Measurements from ENCODE around the gene SP1. TPM values are rescaled to one million over a fixed set of nuclear protein-coding genes. Genes with fewer than 3 reads are reported as not detected.

The SP1 gene
- total and polyA plus RNA-seq, 8 donors = 8.4 to 48.4 (median 30.6) TPM

DNA sequence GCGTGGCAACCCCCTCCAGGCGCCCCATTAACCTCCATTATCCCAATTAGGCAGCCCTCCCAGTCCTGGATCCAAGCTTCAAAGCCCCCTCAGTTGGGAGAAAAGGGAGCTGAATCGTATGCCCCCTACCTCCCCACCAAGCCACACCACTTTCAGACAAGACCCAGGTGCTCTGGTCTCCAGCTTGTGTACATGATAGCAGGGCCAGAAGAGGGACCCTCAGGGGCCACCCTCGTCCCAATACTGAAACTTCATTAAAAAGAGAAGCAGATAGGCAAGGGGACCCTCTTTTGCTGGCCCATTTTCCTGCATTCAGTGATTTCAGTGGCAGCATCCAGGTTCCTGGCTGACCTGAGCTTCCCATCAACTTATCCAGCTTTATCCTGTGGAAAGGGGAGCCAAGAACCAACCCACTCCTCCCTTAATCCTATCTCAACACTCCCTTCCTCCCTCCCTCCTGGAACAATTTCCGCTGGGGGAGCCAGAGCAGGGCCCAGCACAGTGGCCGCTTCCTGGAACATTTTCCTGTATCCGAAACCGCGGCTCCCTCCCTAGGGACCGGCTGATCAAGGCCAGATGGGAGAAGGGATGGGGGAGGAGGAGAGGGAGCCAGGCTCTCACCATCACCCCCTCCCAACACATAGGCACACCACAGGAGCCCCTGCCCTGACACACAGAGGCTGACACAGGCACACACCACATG, 34.3 kb upstream of the SP1 start:
- ATAC-seq = peak in 3 of 4 donors; percentile 4 to 17 (median 4)
- TF ChIP-seq, protein P1, sequence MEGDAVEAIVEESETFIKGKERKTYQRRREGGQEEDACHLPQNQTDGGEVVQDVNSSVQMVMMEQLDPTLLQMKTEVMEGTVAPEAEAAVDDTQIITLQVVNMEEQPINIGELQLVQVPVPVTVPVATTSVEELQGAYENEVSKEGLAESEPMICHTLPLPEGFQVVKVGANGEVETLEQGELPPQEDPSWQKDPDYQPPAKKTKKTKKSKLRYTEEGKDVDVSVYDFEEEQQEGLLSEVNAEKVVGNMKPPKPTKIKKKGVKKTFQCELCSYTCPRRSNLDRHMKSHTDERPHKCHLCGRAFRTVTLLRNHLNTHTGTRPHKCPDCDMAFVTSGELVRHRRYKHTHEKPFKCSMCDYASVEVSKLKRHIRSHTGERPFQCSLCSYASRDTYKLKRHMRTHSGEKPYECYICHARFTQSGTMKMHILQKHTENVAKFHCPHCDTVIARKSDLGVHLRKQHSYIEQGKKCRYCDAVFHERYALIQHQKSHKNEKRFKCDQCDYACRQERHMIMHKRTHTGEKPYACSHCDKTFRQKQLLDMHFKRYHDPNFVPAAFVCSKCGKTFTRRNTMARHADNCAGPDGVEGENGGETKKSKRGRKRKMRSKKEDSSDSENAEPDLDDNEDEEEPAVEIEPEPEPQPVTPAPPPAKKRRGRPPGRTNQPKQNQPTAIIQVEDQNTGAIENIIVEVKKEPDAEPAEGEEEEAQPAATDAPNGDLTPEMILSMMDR (IDR thresholded peaks at IDR 0.05) = no peak
- intact Hi-C loops (cut with DNase I) = loop anchor here in 1 of 3 donors (5.0 kb wide), 1 partner anchor 162 kb away; the partner anchor contains the start of gene NPFF
- Histone ChIP-seq H3K9me3 (no peaks in the 10 kb centered on the region), H3K27ac (peak overlapping the region in 2 of 4 donors; percentile 25 to 28), H3K4me1 (no peaks in the 10 kb centered on the region), H3K36me3 (no peaks in the 10 kb centered on the region), H3K4me3 (peak overlapping the region in 1 of 4 donors; percentile 66), H3K27me3 (no peaks in the 10 kb centered on the region)
- DNase-seq = no peak
- no peak for FAIRE-seq
- WGBS, 2 donors = 28 to 37% methylated on average over 10 of the region's 10 CpGs

DNA sequence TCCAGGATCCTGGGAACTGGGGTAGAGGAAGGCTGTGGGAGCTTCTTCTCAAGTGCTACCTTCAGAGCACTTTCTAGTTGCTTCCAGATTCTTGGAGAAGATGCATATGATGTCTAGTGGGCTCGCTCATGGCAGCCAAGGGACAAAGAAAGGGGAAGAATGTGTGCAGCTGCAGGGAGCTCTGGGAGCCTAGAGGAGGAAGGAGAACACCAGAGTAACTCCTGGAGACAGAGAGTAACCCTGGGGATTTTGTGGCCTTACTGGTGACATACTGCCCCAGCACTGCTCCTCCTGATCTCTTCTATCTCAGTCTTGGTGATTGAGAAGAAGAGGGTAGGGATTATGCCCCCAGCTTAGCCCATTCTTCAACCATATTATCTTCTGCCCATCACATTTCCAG, 33.5 kb upstream of the SP1 start:
- TF ChIP-seq, protein P1 (IDR thresholded peaks at IDR 0.05) = no peak
- FAIRE-seq = no peak
- Histone ChIP-seq H3K4me3 (no peak overlapping the region), H3K27me3 (no peaks in the 10 kb centered on the region), H3K9me3 (no peaks in the 10 kb centered on the region), H3K27ac (no peak overlapping the region), H3K4me1 (no peaks in the 10 kb centered on the region), H3K36me3 (no peaks in the 10 kb centered on the region)
- WGBS, 2 donors = 57 to 93% methylated on average over 1 of the region's 1 CpG
- no peak for DNase-seq
- no peak for ATAC-seq
- intact Hi-C loops (cut with DNase I) = loop anchor here in 1 of 3 donors (5.0 kb wide), 1 partner anchor 161 kb away; the partner anchor contains the start of gene NPFF

DNA sequence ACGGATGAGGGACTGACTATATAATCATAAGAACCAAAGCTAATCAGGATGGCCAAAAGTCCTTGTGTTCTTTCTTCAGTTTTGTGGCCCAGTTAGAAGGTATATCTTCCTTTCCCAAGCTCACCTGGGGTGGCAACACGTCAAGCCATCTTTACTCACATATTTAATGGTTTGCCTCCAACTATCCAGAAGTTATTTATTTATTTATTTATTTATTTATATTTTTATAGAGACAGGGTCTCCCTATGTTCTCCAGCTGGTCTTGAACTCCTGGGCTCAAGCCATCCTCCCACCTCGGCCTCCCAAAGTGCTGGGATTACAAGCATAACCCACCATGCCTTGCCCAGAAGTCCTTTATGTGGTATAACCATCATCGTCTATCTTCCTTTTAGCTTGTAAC, 32.1 kb upstream of the SP1 start:
- no peak for FAIRE-seq
- TF ChIP-seq, protein P1 (IDR thresholded peaks at IDR 0.05) = no peak
- no peaks in the 10 kb centered on the region for H3K36me3 ChIP-seq
- intact Hi-C loops (cut with DNase I) = loop anchor here in 1 of 3 donors (5.0 kb wide), 1 partner anchor 159 kb away; the partner anchor contains the start of gene NPFF
- H3K4me1 ChIP-seq = no peaks in the 10 kb centered on the region
- no peak overlapping the region for H3K27ac ChIP-seq
- no peak for ATAC-seq
- DNase-seq = no peak
- H3K4me3 ChIP-seq = no peak overlapping the region
- H3K27me3 ChIP-seq = no peaks in the 10 kb centered on the region
- H3K9me3 ChIP-seq = no peaks in the 10 kb centered on the region
- 77 to 83% methylated on average over 4 of the region's 4 CpGs for WGBS, 2 donors

DNA sequence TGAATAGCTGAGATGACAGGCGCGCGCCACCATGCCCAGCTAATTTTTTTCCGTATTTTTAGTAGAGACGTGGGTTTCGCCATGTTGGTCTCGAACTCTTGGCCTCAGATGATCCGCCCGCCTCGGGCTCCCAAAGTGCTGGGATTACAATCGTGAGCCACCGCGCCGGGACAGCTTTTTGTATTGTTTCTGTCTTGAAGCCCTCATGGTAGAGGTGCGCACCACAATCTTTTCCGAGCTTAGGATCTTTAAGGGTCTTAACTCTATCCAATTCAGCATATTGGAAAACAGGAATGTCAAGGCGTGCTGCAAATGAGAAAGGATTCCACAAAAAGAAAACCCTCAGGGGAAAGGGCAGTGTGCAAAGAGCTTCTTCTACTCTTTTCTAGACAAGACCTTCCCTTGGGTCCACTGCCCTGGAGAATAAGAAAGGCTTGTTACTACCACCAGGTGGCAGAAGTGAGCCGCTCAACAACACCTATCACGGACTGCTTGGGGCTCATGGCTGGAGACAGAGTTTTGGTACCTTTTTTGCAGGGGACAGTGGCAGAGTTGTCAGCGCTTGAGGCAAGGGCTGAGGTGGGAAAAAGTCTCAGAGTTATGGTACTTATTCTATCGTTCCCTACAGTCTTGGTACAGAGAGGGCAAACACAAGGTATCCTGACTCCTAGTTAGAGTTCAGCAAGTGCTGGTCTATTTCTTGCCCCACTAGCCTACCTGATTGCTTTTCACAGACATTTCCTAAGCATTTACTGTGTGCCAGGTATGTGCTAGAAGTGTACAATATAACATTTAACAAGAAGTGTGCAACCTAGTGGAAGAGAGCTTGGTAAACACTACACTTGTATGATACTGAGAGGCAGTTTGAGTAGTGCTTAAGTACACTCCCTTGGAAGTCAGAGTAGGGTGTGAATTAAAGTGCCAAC, 27.4 kb upstream of the SP1 start:
- TF ChIP-seq, protein P1 (IDR thresholded peaks at IDR 0.05) = peak; percentile 69 to 82 (median 77)
- intact Hi-C loops (cut with DNase I) = loop anchor here in 2 of 3 donors (5.0 kb wide), 1 partner anchor 70 kb away; the partner anchor contains the start of gene AMHR2 (in 2 of the 2)
- H3K9me3 ChIP-seq = no peaks in the 10 kb centered on the region
- H3K27me3 ChIP-seq = no peaks in the 10 kb centered on the region
- ATAC-seq (peak; percentile 98 to 100 (median 99)), DNase-seq (peak; percentile 72 to 87 (median 73)), FAIRE-seq (no peak)
- no peaks in the 10 kb centered on the region for H3K36me3 ChIP-seq
- H3K27ac ChIP-seq = no peak overlapping the region
- 42 to 53% methylated on average over 21 of the region's 21 CpGs for WGBS, 2 donors
- H3K4me1 ChIP-seq = no peaks in the 10 kb centered on the region
- H3K4me3 ChIP-seq = no peak overlapping the region

Measured in pancreas (tissue), 10 donors.